ENCODE results near the gene SMIM21.

SMIM21 gene

GRCh38 chr18:75422341-75422910 lies 5.1 kb downstream of the SMIM21 start:
- no peak for DNase-seq (ENCODE audit: low read depth)

- DNase-seq (ENCODE audit: low read depth): no peak
These were observed 5.8 kb downstream of the SMIM21 start for GRCh38 chr18:75421656-75422055.

GRCh38 chr18:75418293-75419005 lies 9.1 kb downstream of the SMIM21 start:
- no peak for DNase-seq (ENCODE audit: low read depth)

GRCh38 chr18:75410611-75411010 lies 16.9 kb downstream of the SMIM21 start:
- DNase-seq (ENCODE audit: low read depth): no peak

- DNase-seq (ENCODE audit: low read depth): no peak
These were observed 17.7 kb downstream of the SMIM21 start for GRCh38 chr18:75409806-75410205.

- DNase-seq (ENCODE audit: low read depth): peak; percentile 80
These were observed 18.7 kb downstream of the SMIM21 start for GRCh38 chr18:75408554-75409506.

- DNase-seq (ENCODE audit: low read depth): peak; percentile 17
These were observed 19.8 kb downstream of the SMIM21 start for GRCh38 chr18:75407468-75408437.

- no peak for DNase-seq (ENCODE audit: low read depth)
These were observed 20.7 kb downstream of the SMIM21 start for GRCh38 chr18:75406491-75407445.

GRCh38 chr18:75405351-75405750 lies 22.2 kb downstream of the SMIM21 start:
- no peak for DNase-seq (ENCODE audit: low read depth)

GRCh38 chr18:75400366-75400765 lies 27.1 kb downstream of the SMIM21 start:
- DNase-seq (ENCODE audit: low read depth): no peak

GRCh38 chr18:75395137-75395536 lies 32.4 kb downstream of the SMIM21 start:
- DNase-seq (ENCODE audit: low read depth): no peak

- DNase-seq (ENCODE audit: low read depth): no peak
These were observed 33.8 kb downstream of the SMIM21 start for GRCh38 chr18:75393721-75394120.

- no peak for DNase-seq (ENCODE audit: low read depth)
These were observed 35.3 kb downstream of the SMIM21 start for GRCh38 chr18:75392226-75392578.

GRCh38 chr18:75391279-75392225 lies 36.0 kb downstream of the SMIM21 start:
- no peak for DNase-seq (ENCODE audit: low read depth)

GRCh38 chr18:75390854-75391253 lies 36.6 kb downstream of the SMIM21 start:
- DNase-seq (ENCODE audit: low read depth): no peak

- DNase-seq (ENCODE audit: low read depth): no peak
These were observed 43.4 kb downstream of the SMIM21 start for GRCh38 chr18:75384144-75384543.

- no peak for DNase-seq (ENCODE audit: low read depth)
These were observed 48.9 kb downstream of the SMIM21 start for GRCh38 chr18:75378376-75379315.

GRCh38 chr18:75377926-75378325 lies 49.6 kb downstream of the SMIM21 start:
- DNase-seq (ENCODE audit: low read depth): no peak

Measured in fibroblast of gingiva (primary cell).